ENCODE measurements around the gene GABRB2. TPM values are rescaled to one million over a fixed set of nuclear protein-coding genes. Genes with fewer than 3 reads are reported as not detected.
A peak's percentile ranks its signal among the peaks of the same experiment; 100 is the strongest.

GABRB2 gene
- total RNA-seq = 1 to 10 TPM in 2 of 4 donors, under 1 TPM in 2; 0.11 to 4.6 (median 1.3) TPM

DNA sequence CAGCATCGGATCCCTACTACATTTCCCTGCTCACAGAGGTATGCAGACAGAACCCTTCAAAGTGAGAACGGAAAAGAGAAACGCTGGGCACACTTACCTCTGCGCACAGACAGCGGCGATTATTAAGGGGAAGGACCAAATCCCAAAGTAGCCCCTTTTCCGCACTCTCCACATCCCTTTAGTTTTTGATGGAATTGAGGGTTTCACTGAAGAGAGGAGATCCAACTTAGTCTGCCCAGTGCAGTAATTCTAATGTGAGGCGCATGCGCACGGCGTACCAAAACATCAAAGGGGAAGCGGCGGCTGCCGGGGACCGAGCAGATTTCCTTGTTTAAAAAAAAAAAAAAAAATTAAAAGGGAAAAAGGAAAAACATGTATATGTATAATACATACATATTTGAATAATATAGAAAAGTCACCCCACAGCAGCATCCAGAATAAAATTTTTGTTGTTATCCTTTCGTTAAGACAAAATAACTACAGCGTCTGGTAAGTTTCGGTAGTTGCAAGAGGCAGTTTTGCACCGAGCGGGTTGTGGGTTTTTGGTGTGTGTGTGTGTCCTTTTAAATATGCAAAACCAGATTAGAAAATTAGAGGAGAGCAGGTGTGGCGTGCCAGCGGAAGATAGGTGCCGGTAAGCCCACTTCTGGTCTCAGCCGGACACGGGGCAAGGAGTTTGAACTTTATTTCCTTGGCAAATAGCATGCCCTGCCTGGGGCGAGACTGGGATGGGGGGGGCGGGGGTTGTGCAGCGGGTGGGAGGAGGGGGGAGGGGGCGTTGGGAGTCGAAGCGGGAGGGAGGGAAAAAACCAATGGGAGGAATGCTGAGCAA is at the start of gene GABRB2:
Gene GABRB2, minus strand, starts transcription at position 256 of the 832 bp plus-strand sequence. Its CDS starts 82 bp downstream, at position 174.
- DNase-seq = peak; percentile 60 to 62
- Histone ChIP-seq H3K4me1 (peaks cover 13 to 15% of the 10 kb centered on the region in 2 donors), H3K9me3 (no peaks in the 10 kb centered on the region), H3K27me3 (peaks cover 6% of the 10 kb centered on the region), H3K36me3 (no peaks in the 10 kb centered on the region), H3K27ac (no peak within 1 kb of the TSS), H3K4me3 (replicated peaks in 1 of 3) (peak within 1 kb of the TSS; percentile 3 to 44 (median 37))
- WGBS, 2 donors = 1 to 3% methylated on average over 31 of the region's 31 CpGs
- intact Hi-C loops (cut with DNase I) = no loop called here
- no peak for TF ChIP-seq POLR2A (IDR thresholded peaks at IDR 0.05)
- TF ChIP-seq, protein P1, sequence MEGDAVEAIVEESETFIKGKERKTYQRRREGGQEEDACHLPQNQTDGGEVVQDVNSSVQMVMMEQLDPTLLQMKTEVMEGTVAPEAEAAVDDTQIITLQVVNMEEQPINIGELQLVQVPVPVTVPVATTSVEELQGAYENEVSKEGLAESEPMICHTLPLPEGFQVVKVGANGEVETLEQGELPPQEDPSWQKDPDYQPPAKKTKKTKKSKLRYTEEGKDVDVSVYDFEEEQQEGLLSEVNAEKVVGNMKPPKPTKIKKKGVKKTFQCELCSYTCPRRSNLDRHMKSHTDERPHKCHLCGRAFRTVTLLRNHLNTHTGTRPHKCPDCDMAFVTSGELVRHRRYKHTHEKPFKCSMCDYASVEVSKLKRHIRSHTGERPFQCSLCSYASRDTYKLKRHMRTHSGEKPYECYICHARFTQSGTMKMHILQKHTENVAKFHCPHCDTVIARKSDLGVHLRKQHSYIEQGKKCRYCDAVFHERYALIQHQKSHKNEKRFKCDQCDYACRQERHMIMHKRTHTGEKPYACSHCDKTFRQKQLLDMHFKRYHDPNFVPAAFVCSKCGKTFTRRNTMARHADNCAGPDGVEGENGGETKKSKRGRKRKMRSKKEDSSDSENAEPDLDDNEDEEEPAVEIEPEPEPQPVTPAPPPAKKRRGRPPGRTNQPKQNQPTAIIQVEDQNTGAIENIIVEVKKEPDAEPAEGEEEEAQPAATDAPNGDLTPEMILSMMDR (IDR thresholded peaks at IDR 0.05) = no peak

DNA sequence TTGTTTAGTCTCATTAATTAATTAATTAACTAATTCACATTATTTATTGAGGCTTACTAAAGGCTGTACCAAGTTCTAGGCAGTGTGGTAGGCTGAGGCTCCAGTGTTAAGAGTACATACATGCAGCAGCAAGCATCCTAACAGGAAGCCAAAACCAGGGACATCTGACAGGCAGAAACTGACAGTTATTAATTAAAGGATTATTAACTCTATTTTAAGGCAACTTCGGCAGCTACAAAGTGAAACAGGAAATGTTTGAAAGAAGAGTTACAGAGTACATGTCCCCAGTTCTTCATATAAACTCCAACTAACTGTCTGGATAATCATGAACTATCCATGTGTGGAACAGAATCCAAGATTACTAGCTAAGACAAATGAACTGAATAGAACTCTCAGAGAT is 39.3 kb upstream of the GABRB2 start:
- no peaks in the 10 kb centered on the region for H3K27me3 ChIP-seq
- DNase-seq = no peak

DNA sequence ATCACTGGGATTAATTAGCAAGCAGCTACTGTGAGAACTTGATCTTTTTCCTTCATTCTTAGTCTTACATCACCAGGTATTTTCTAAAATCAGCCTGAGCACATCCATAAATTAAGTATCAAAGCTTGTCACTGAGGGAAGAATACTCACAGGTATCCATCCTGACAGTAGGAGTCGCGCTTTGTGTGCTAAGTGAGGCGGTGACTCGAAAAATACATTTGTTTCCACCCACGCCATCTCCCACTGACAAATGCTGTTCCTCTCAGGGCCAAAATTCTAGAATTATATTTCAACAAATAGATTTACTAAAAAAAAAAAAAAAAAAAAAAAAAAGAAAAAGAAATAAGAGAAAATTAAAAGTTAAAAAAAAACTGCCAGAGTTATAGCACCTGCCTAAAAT is 34.1 kb upstream of the GABRB2 start:
- 94 to 96% methylated on average over 5 of the region's 5 CpGs for WGBS, 2 donors
- no peaks in the 10 kb centered on the region for H3K36me3 ChIP-seq
- no peak overlapping the region for H3K27ac ChIP-seq
- intact Hi-C loops (cut with DNase I) = no loop called here
- no peak for TF ChIP-seq POLR2A (IDR thresholded peaks at IDR 0.05)
- TF ChIP-seq, protein P1 (IDR thresholded peaks at IDR 0.05) = no peak
- H3K4me3 ChIP-seq (replicated peaks in 1 of 3) = no peak overlapping the region
- DNase-seq = no peak
- no peaks in the 10 kb centered on the region for H3K9me3 ChIP-seq
- H3K4me1 ChIP-seq = no peaks in the 10 kb centered on the region
- no peaks in the 10 kb centered on the region for H3K27me3 ChIP-seq

More for the DNA sequence above, 39.3 kb upstream of the GABRB2 start:
- H3K36me3 ChIP-seq = no peaks in the 10 kb centered on the region
- TF ChIP-seq, protein P1 (IDR thresholded peaks at IDR 0.05) = no peak
- TF ChIP-seq POLR2A (IDR thresholded peaks at IDR 0.05) = no peak
- H3K4me1 ChIP-seq = no peaks in the 10 kb centered on the region
- H3K9me3 ChIP-seq = no peaks in the 10 kb centered on the region
- H3K27ac ChIP-seq = no peak overlapping the region
- WGBS, 2 donors = 42 to 54% methylated on average over 1 of the region's 1 CpG
- H3K4me3 ChIP-seq (replicated peaks in 1 of 3) = no peak overlapping the region
- intact Hi-C loops (cut with DNase I) = no loop called here

DNA sequence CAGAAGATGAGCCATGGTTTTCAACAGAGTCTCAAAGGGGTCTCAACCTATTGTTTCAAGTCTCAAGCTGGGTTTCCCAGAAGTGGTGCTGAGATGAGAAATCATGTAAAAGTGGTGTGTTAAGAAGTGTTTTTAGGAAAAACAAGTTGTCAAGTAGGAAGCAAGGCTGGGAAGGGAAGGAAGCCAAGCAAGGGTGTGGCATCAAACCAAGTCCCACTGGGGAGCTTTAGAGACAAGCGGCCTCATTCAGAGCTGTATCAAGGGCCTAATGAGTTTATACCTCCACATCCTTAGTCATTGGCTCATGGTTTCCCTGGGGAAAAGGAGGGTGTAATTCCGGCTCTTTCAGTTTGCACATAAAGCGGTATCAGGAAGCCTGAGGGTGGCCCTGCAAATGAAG is 26.4 kb upstream of the GABRB2 start:
- H3K36me3 ChIP-seq = no peaks in the 10 kb centered on the region
- no peaks in the 10 kb centered on the region for H3K4me1 ChIP-seq
- no peak overlapping the region for H3K27ac ChIP-seq
- 79 to 82% methylated on average over 3 of the region's 3 CpGs for WGBS, 2 donors
- H3K4me3 ChIP-seq (replicated peaks in 1 of 3) = no peak overlapping the region
- no peaks in the 10 kb centered on the region for H3K9me3 ChIP-seq
- no peak for DNase-seq
- no peaks in the 10 kb centered on the region for H3K27me3 ChIP-seq
- no peak for TF ChIP-seq POLR2A (IDR thresholded peaks at IDR 0.05)
- TF ChIP-seq, protein P1 (IDR thresholded peaks at IDR 0.05) = no peak
- intact Hi-C loops (cut with DNase I) = no loop called here

DNA sequence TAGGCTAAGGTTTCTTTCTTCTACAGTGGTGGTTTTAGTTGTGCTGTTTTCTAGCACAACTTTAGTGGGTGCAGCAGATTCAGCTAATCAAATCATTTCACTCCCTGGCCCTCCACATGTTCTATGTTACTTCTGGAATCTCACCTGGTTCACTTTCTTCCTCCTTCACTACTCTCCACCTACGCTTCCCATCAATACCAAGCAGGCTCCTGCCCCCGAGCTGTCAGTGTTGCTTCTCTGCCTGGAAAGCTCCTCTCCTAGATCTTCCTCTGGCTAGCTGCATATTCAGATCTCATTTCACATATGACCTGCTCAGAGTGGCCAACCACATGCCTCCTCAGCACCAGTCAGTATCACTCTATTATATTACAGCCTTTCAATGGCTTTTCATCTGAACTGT is 19.6 kb upstream of the GABRB2 start:
- no peaks in the 10 kb centered on the region for H3K27me3 ChIP-seq
- no peaks in the 10 kb centered on the region for H3K9me3 ChIP-seq
- WGBS, 2 donors = 81 to 93% methylated on average over 2 of the region's 2 CpGs
- H3K36me3 ChIP-seq = no peaks in the 10 kb centered on the region
- intact Hi-C loops (cut with DNase I) = no loop called here
- H3K27ac ChIP-seq = no peak overlapping the region
- TF ChIP-seq, protein P1 (IDR thresholded peaks at IDR 0.05) = no peak
- no peak for TF ChIP-seq POLR2A (IDR thresholded peaks at IDR 0.05)
- no peaks in the 10 kb centered on the region for H3K4me1 ChIP-seq
- DNase-seq = no peak
- H3K4me3 ChIP-seq (replicated peaks in 1 of 3) = no peak overlapping the region
